H1 (cell line): ENCODE data around the gene ACTR8. TPM values are rescaled to one million over a fixed set of nuclear protein-coding genes. Genes with fewer than 3 reads are reported as not detected.

ENCODE experiments used
- CTCF ChIA-PET: fragments of 300-600 bp; sonication (Branson Sonifier 250); formaldehyde crosslinking; loops from one replicate; lab custom pipeline; 2021; ENCODE audit not compliant: partially characterized antibody; lab: Charles Lee
- POLR2A ChIA-PET: fragments of 300-600 bp; sonication (Branson Sonifier 250); formaldehyde crosslinking; loops from one replicate; lab custom pipeline; 2021; ENCODE audit warnings: inconsistent platforms; ENCODE audit not compliant: partially characterized antibody; lab: Charles Lee
- DNase-seq, 2 experiments: peaks; one replicate each; pipeline versions ENCODE4 v3.0.0 to v3.0.0-alpha.2; 2010 to 2022; ENCODE audit warnings: low spot score in 2 of 2, low read depth in 1 of 2, mixed read lengths in 1 of 2
- FAIRE-seq: peaks from 2 replicates; lab custom pipeline; 2011; peaks lifted over from hg19 to GRCh38; lab: Jason Lieb, UNC
- H2AFZ ChIP-seq: 2 replicates; pipeline ENCODE4 v1.8.1; 2012; ENCODE audit warnings: low read length, inconsistent platforms
- H2AK5ac ChIP-seq: 2 replicates; pipeline ENCODE4 v1.6.1; 2013; ENCODE audit warnings: low read depth, low read length
- H2BK120ac ChIP-seq: replicated peaks from 2 replicates; pipeline ENCODE3; 2013; ENCODE audit warnings: low read depth, low read length, inconsistent platforms
- H2BK12ac ChIP-seq: 2 replicates; pipeline ENCODE4 v1.6.1; 2013; ENCODE audit warnings: low read depth, low read length
- H2BK15ac ChIP-seq: 2 replicates; pipeline ENCODE4 v1.6.1; 2013; ENCODE audit warnings: low read length
- H2BK20ac ChIP-seq: 2 replicates; pipeline ENCODE4 v1.6.1; 2013; ENCODE audit warnings: low read length
- H2BK5ac ChIP-seq: 2 replicates; pipeline ENCODE4 v1.6.1; 2013; ENCODE audit warnings: low read depth, low read length
- H3K14ac ChIP-seq: 2 replicates; pipeline ENCODE4 v1.6.1; 2013; ENCODE audit warnings: inconsistent platforms; ENCODE audit not compliant: insufficient read length
- H3K18ac ChIP-seq: 2 replicates; pipeline ENCODE4 v1.6.1; 2013; ENCODE audit warnings: low read length; ENCODE audit errors: extremely low read depth
- H3K23ac ChIP-seq: 2 replicates; pipeline ENCODE4 v1.6.1; 2013; ENCODE audit warnings: inconsistent platforms; ENCODE audit not compliant: insufficient read length
- H3K23me2 ChIP-seq: 2 replicates; pipeline ENCODE4 v1.6.1; 2013; ENCODE audit warnings: low read depth, low read length
- H3K27ac ChIP-seq: 2 replicates; pipeline ENCODE4 v1.6.1; 2011; ENCODE audit warnings: low read depth, low read length, inconsistent platforms
- H3K27me3 ChIP-seq, 4 experiments: replicated peaks in 1 of 4; 1 replicate in 1 of 4; 2 replicates in 3 of 4; pipeline versions ENCODE4 v1.6.1 to v1.8.1; 2011 to 2013; ENCODE audit warnings: low read length in 3 of 4, mild to moderate bottlenecking in 3 of 4, inconsistent platforms in 2 of 4, mixed read lengths in 2 of 4, moderate library complexity in 1 of 4; ENCODE audit not compliant: control insufficient read depth in 3 of 4, insufficient read depth in 3 of 4; ENCODE audit errors: extremely low read depth in 1 of 4
- H3K36me3 ChIP-seq, 4 experiments: 2 replicates each; pipeline versions ENCODE4 v1.6.1 to v1.8.1; 2011 to 2013; ENCODE audit warnings: mild to moderate bottlenecking in 4 of 4, low read length in 3 of 4, moderate library complexity in 2 of 4, control low read depth in 1 of 4, inconsistent platforms in 1 of 4; ENCODE audit not compliant: insufficient read depth in 4 of 4, control insufficient read depth in 2 of 4
- H3K4ac ChIP-seq: replicated peaks from 2 replicates; pipeline ENCODE3; 2013; ENCODE audit warnings: low read length, low read depth, mixed read lengths, inconsistent platforms; ENCODE audit not compliant: insufficient read length
- H3K4me1 ChIP-seq, 4 experiments: replicated peaks in 1 of 4; 1 replicate in 1 of 4; 2 replicates in 3 of 4; pipeline versions ENCODE4 v1.6.1 to v1.8.1; 2011 to 2013; ENCODE audit warnings: low read length in 3 of 4, inconsistent platforms in 2 of 4, mixed read lengths in 1 of 4; ENCODE audit not compliant: insufficient read depth in 4 of 4, control insufficient read depth in 3 of 4
- H3K4me2 ChIP-seq, 2 experiments: 2 replicates each; pipeline versions ENCODE4 v1.6.1 to v1.8.1; 2011 to 2013; ENCODE audit warnings: low read depth in 2 of 2, low read length in 2 of 2, control low read depth in 1 of 2, inconsistent platforms in 1 of 2, mild to moderate bottlenecking in 1 of 2; ENCODE audit not compliant: insufficient read depth in 1 of 2
- H3K4me3 ChIP-seq, 4 experiments: fragments of 200-600, 300-600 bp in 1 of 4; sonication (generic), shearing (Covaris generic), sonication (Bioruptor Twin) in 1 of 4; 2 replicates each; pipeline versions ENCODE4 v1.5.1 to v1.8.1; 2011 to 2016; ENCODE audit warnings: low read length in 4 of 4, low read depth in 3 of 4, control low read depth in 2 of 4, inconsistent platforms in 2 of 4, mild to moderate bottlenecking in 2 of 4, mixed read lengths in 1 of 4, moderate library complexity in 1 of 4; ENCODE audit not compliant: insufficient read depth in 2 of 4; ENCODE audit errors: extremely low read depth in 1 of 4
- H3K56ac ChIP-seq: replicated peaks from 2 replicates; pipeline ENCODE3; 2013; ENCODE audit warnings: low read depth, mild to moderate bottlenecking, mixed read lengths, low read length, inconsistent platforms; ENCODE audit not compliant: insufficient read length
- H3K79me1 ChIP-seq: 2 replicates; pipeline ENCODE4 v1.6.1; 2013; ENCODE audit warnings: low read depth, low read length, control low read depth
- H3K79me2 ChIP-seq, 2 experiments: 2 replicates each; pipeline versions ENCODE4 v1.6.1 to v1.8.1; 2012 to 2013; ENCODE audit warnings: low read length in 2 of 2, mild to moderate bottlenecking in 2 of 2, inconsistent platforms in 1 of 2; ENCODE audit not compliant: insufficient read depth in 2 of 2, control insufficient read depth in 1 of 2
- H3K9ac ChIP-seq, 4 experiments: replicated peaks in 1 of 4; 1 replicate in 1 of 4; 2 replicates in 3 of 4; pipeline versions ENCODE4 v1.6.1 to v1.8.1; 2011 to 2013; ENCODE audit warnings: low read depth in 3 of 4, low read length in 3 of 4, control low read depth in 2 of 4, mild to moderate bottlenecking in 2 of 4, moderate library complexity in 2 of 4, inconsistent platforms in 1 of 4; ENCODE audit errors: extremely low read depth in 1 of 4
- H3K9me3 ChIP-seq, 2 experiments: 2 replicates each; pipeline versions ENCODE4 v1.6.1 to v1.8.1; 2012 to 2013; ENCODE audit warnings: mild to moderate bottlenecking in 2 of 2, moderate library complexity in 2 of 2, control low read depth in 1 of 2, inconsistent platforms in 1 of 2, low read depth in 1 of 2, low read length in 1 of 2, mixed read lengths in 1 of 2; ENCODE audit not compliant: insufficient read depth in 2 of 2
- H4K20me1 ChIP-seq, 2 experiments: replicated peaks in 1 of 2; 2 replicates each; pipeline versions ENCODE3 to v1.8.1; 2011 to 2013; ENCODE audit warnings: inconsistent platforms in 2 of 2, low read length in 2 of 2, mild to moderate bottlenecking in 1 of 2; ENCODE audit not compliant: insufficient read depth in 2 of 2, control insufficient read depth in 1 of 2
- H4K5ac ChIP-seq: 2 replicates; pipeline ENCODE4 v1.6.1; 2013; ENCODE audit warnings: low read length, low read depth, mixed read lengths, inconsistent platforms; ENCODE audit not compliant: insufficient read length
- H4K8ac ChIP-seq: 2 replicates; pipeline ENCODE4 v1.8.0; 2013; ENCODE audit warnings: mild to moderate bottlenecking, moderate library complexity, low read length, inconsistent platforms; ENCODE audit not compliant: insufficient read depth; ENCODE audit errors: extremely low read depth
- H4K91ac ChIP-seq: replicated peaks from 2 replicates; pipeline ENCODE3; 2013; ENCODE audit warnings: low read length, mixed read lengths, inconsistent platforms; ENCODE audit not compliant: insufficient read length
- CEBPB ChIP-seq: IDR thresholded peaks from 2 replicates; pipeline ENCODE4 v1.6.1; 2012; ENCODE audit warnings: low read depth, low read length
- CREB1 ChIP-seq: IDR thresholded peaks from 2 replicates; pipeline ENCODE4 v1.6.1; 2012; ENCODE audit warnings: inconsistent platforms
- CTCF ChIP-seq, 3 experiments: IDR thresholded peaks; 1 replicate in 2 of 3; 2 replicates in 1 of 3; pipeline versions ENCODE4 v1.5.1 to v1.6.1; 2011; ENCODE audit warnings: low read length in 3 of 3, mild to moderate bottlenecking in 3 of 3, inconsistent platforms in 2 of 3, low read depth in 1 of 3, moderate library complexity in 1 of 3; ENCODE audit not compliant: insufficient read depth in 1 of 3; ENCODE audit errors: control extremely low read depth in 1 of 3
- E2F6 ChIP-seq: IDR thresholded peaks from 2 replicates; pipeline ENCODE4 v1.6.1; 2012; ENCODE audit warnings: inconsistent platforms
- GABPA ChIP-seq: IDR thresholded peaks from 2 replicates; pipeline ENCODE4 v1.6.1; 2011; ENCODE audit warnings: mild to moderate bottlenecking, low read length, moderate library complexity, borderline replicate concordance; ENCODE audit not compliant: insufficient read depth
- SIN3A ChIP-seq, 2 experiments: IDR thresholded peaks in 1 of 2; conservative IDR thresholded peaks in 1 of 2; 2 replicates each; pipeline ENCODE4 v1.6.1; 2011 to 2012; ENCODE audit warnings: low read length in 2 of 2, improper control_type of control experiment in 1 of 2, low read depth in 1 of 2, mild to moderate bottlenecking in 1 of 2
- TEAD4 ChIP-seq: IDR thresholded peaks from 2 replicates; pipeline ENCODE4 v1.6.1; 2012; ENCODE audit warnings: low read depth, low read length, inconsistent platforms, mixed read lengths
- WGBS, 2 experiments: shearing (Covaris generic) in 1 of 2; methylation state at CpG; one replicate each; pipeline versions ENCODE4 v1.1.6 to v1.1.7; 2013 to 2015; ENCODE audit warnings: low lambda C conversion rate in 2 of 2, mixed read lengths in 2 of 2, inconsistent platforms in 1 of 2, low coverage in 1 of 2, missing lambda C conversion rate in 1 of 2; ENCODE audit not compliant: insufficient replicate concordance in 2 of 2, insufficient coverage in 1 of 2, insufficient read length in 1 of 2; ENCODE audit errors: extremely low coverage in 1 of 2, missing lambda C conversion rate in 1 of 2; 5-methylcytosine and 5-hydroxymethylcytosine counted together
- polyA plus RNA-seq, 7 experiments: library from polyadenylated mRNA; depleted of rRNA in 3 of 7; stranded (reverse) in 5 of 7; unstranded in 2 of 7; fragments of >200 nt in 5 of 7; fragments of 200-250 nt in 2 of 7; gene quantifications; 1 replicate in 5 of 7; 2 replicates in 1 of 7; 4 replicates in 1 of 7; pipeline versions ENCODE4 v1.2.1 to v1.2.3, GENCODE V29; 2011 to 2013; ENCODE audit warnings: missing spikeins in 2 of 7, mixed read lengths in 2 of 7
- total RNA-seq: library from RNA; stranded (reverse); fragmentation: NEBNext Ultra II Directional; extraction: Animal tissue kit (Norgen Biotek cat#: 25700); gene quantifications from 2 replicates; pipeline ENCODE4 v1.2.1, GENCODE V29; 2021

The ACTR8 gene
- total and polyA plus RNA-seq, 2 of the 8 experiments (the other 6 are each of a cell fraction or from before 2014, with no cell fraction given), result 8.3 to 26.9 TPM

- POLR2A ChIA-PET, result interaction anchor here (0.6 kb wide), 1 partner anchor 529 kb away, joined by 3 read pairs; no protein-coding TSS in a partner anchor
Observed at GRCh38 chr3:53902067-53902466, 20.1 kb upstream of the ACTR8 start.

More at GRCh38 chr3:53902067-53902466, 20.1 kb upstream of the ACTR8 start:
- no peak overlapping the region for H3K4me3 ChIP-seq
- DNase-seq, result no peak
- H2AFZ ChIP-seq, result no peak overlapping the region
- no peak overlapping the region for H3K4me2 ChIP-seq
- no peak overlapping the region for H3K23ac ChIP-seq
- no peak overlapping the region for H3K27ac ChIP-seq
- H3K79me2 ChIP-seq, result no peaks in the 10 kb centered on the region
- no peaks in the 10 kb centered on the region for H4K20me1 ChIP-seq
- H3K23me2 ChIP-seq, result no peaks in the 10 kb centered on the region
- TF ChIP-seq SIN3A (conservative IDR thresholded peaks at IDR 0.05 in 1 of 2, IDR thresholded peaks at IDR 0.05 in 1 of 2; ENCODE audit: low read depth in 1 of 2, low read length in 2 of 2) (no peak), TEAD4 (no peak), E2F6 (no peak), GABPA (no peak), CEBPB (no peak), CREB1 (no peak), CTCF (IDR thresholded peaks at IDR 0.05; ENCODE audit: control extremely low read depth in 1 of 3, insufficient read depth in 1 of 3, low read depth in 1 of 3, low read length in 3 of 3) (no peak)
- no peak overlapping the region for H3K9ac ChIP-seq
- no peaks in the 10 kb centered on the region for H3K36me3 ChIP-seq
- H2BK5ac ChIP-seq, result no peak overlapping the region
- H3K56ac ChIP-seq, result no peak overlapping the region
- 76% methylated on average over 1 of the region's 1 CpG; no CpG with 5 or more reads in 1 of the 2 experiments for WGBS, 2 experiments
- H2AK5ac ChIP-seq, result no peak overlapping the region
- no peaks in the 10 kb centered on the region for H3K4me1 ChIP-seq
- H4K8ac ChIP-seq, result no peak overlapping the region
- H4K91ac ChIP-seq, result no peak overlapping the region
- H3K18ac ChIP-seq, result no peak overlapping the region
- FAIRE-seq, result no peak
- H3K9me3 ChIP-seq, result no peaks in the 10 kb centered on the region
- no peak overlapping the region for H2BK120ac ChIP-seq
- no peak overlapping the region for H3K14ac ChIP-seq
- no peak overlapping the region for H2BK15ac ChIP-seq
- H2BK20ac ChIP-seq, result no peak overlapping the region
- H3K79me1 ChIP-seq, result no peaks in the 10 kb centered on the region
- no peaks in the 10 kb centered on the region; a peak in 2 of 7 replicates for H3K27me3 ChIP-seq
- no peak overlapping the region for H4K5ac ChIP-seq
- no peak overlapping the region for H3K4ac ChIP-seq
- CTCF ChIA-PET, result no interaction called here
- H2BK12ac ChIP-seq, result no peak overlapping the region
